Measurements from ENCODE around the gene POPDC3. TPM values are rescaled to one million over a fixed set of nuclear protein-coding genes. Genes with fewer than 3 reads are reported as not detected.
"Not testable (repeated sequence)": the region's sequence is repeated elsewhere in the genome, so short reads cannot be mapped to it uniquely, and the experiment has no call there.

Gene POPDC3
- total RNA-seq, 1 experiment from 2014 or later = 29.2 TPM

- ChIA-PET POLR2A (no interaction called here), CTCF (no interaction called here)
- H3K36me3 ChIP-seq (ENCODE audit: control insufficient read depth, insufficient read depth, low read length) = no peaks in the 10 kb centered on the region
- H3K4me3 ChIP-seq (ENCODE audit: low read depth in 2 of 2, low read length in 2 of 2) = no peak overlapping the region
- no peaks in the 10 kb centered on the region for H3K27me3 ChIP-seq (ENCODE audit: control insufficient read depth, insufficient read depth, low read length)
- ATAC-seq (no peak), DNase-seq (ENCODE audit: low read depth, low spot score) (no peak)
- in situ Hi-C loops (cut with HindIII; ENCODE audit: low pct_unique_long_range_greater_than_20kb, low sequenced_read_pairs) = no loop called here
- H3K27ac ChIP-seq (ENCODE audit: low read length) = no peak overlapping the region
- intact Hi-C loops (cut with micrococcal nuclease; ENCODE audit: unreplicated experiment) = no loop called here
- no peaks in the 10 kb centered on the region for H3K4me1 ChIP-seq (ENCODE audit: control insufficient read depth, insufficient read depth, low read length)
- H3K9me3 ChIP-seq (ENCODE audit: control insufficient read depth, insufficient read depth, low read depth, low read length) = no peaks in the 10 kb centered on the region
- TF ChIP-seq CTCF (IDR thresholded peaks at IDR 0.05) (no peak), SIN3A (IDR thresholded peaks at IDR 0.05; ENCODE audit: borderline replicate concordance, insufficient read depth, low read depth, low read length) (no peak), REST (IDR thresholded peaks at IDR 0.05; ENCODE audit: insufficient read depth in 1 of 2, low read depth in 2 of 2, low read length in 1 of 2) (no peak), TCF7L2 (IDR thresholded peaks at IDR 0.05; ENCODE audit: low read depth, low read length) (no peak), POLR2AphosphoS5 (IDR thresholded peaks at IDR 0.05; ENCODE audit: low read depth, low read length) (no peak)
- no TSS peak for BruUV-seq (replicated peaks)
Measured at GRCh38 chr6:105226598-105227294, 46.9 kb upstream of the POPDC3 start.

GRCh38 chr6:105223242-105223641 lies 43.4 kb upstream of the POPDC3 start:
- POLR2A ChIA-PET = interaction anchor here (0.6 kb wide), 1 partner anchor 40 kb away, joined by 12 read pairs; no protein-coding TSS in a partner anchor
- Histone ChIP-seq H3K27me3 (ENCODE audit: control insufficient read depth, insufficient read depth, low read length) (no peaks in the 10 kb centered on the region), H3K9me3 (ENCODE audit: control insufficient read depth, insufficient read depth, low read depth, low read length) (no peaks in the 10 kb centered on the region), H3K36me3 (ENCODE audit: control insufficient read depth, insufficient read depth, low read length) (no peaks in the 10 kb centered on the region), H3K4me3 (ENCODE audit: low read depth in 2 of 2, low read length in 2 of 2) (no peak overlapping the region), H3K27ac (ENCODE audit: low read length) (no peak overlapping the region), H3K4me1 (ENCODE audit: control insufficient read depth, insufficient read depth, low read length) (no peaks in the 10 kb centered on the region)
- ATAC-seq = no peak
- CTCF ChIA-PET = no interaction called here
- DNase-seq (ENCODE audit: low read depth, low spot score) = no peak
- TF ChIP-seq CTCF (IDR thresholded peaks at IDR 0.05) = no peak
- no peak for TF ChIP-seq TCF7L2 (IDR thresholded peaks at IDR 0.05; ENCODE audit: low read depth, low read length)
- TF ChIP-seq SIN3A (IDR thresholded peaks at IDR 0.05; ENCODE audit: borderline replicate concordance, insufficient read depth, low read depth, low read length) = no peak
- no peak for TF ChIP-seq REST (IDR thresholded peaks at IDR 0.05; ENCODE audit: insufficient read depth in 1 of 2, low read depth in 2 of 2, low read length in 1 of 2)
- TF ChIP-seq POLR2AphosphoS5 (IDR thresholded peaks at IDR 0.05; ENCODE audit: low read depth, low read length) = no peak
- in situ Hi-C loops (cut with HindIII; ENCODE audit: low pct_unique_long_range_greater_than_20kb, low sequenced_read_pairs) = no loop called here
- BruUV-seq (replicated peaks) = no TSS peak
- intact Hi-C loops (cut with micrococcal nuclease; ENCODE audit: unreplicated experiment) = no loop called here

- H3K9me3 ChIP-seq (ENCODE audit: control insufficient read depth, insufficient read depth, low read depth, low read length); H3K27ac ChIP-seq (ENCODE audit: low read length); H3K4me3 ChIP-seq (ENCODE audit: low read depth in 2 of 2, low read length in 2 of 2); H3K36me3 ChIP-seq (ENCODE audit: control insufficient read depth, insufficient read depth, low read length); CTCF ChIA-PET; DNase-seq (ENCODE audit: low read depth, low spot score); intact Hi-C loops (cut with micrococcal nuclease; ENCODE audit: unreplicated experiment); POLR2A ChIA-PET; H3K4me1 ChIP-seq (ENCODE audit: control insufficient read depth, insufficient read depth, low read length); in situ Hi-C loops (cut with HindIII; ENCODE audit: low pct_unique_long_range_greater_than_20kb, low sequenced_read_pairs); BruUV-seq (replicated peaks); ATAC-seq; H3K27me3 ChIP-seq (ENCODE audit: control insufficient read depth, insufficient read depth, low read length): not testable (repeated sequence)
Measured at GRCh38 chr6:105221219-105221618, 41.4 kb upstream of the POPDC3 start.

Data from Panc1 (cell line).